OCI-LY7 (cell line): Measurements from ENCODE around the gene POC1A. TPM values are rescaled to one million over a fixed set of nuclear protein-coding genes. Genes with fewer than 3 reads are reported as not detected.

ENCODE experiments used
- BruUV-seq: library from RNA; stranded (reverse); fragments of 400-500 nt; replicated peaks from 2 replicates; lab custom pipeline; 2021; lab: Mats Ljungman, UMichigan
- CTCF ChIA-PET: fragments of 300-600 bp; sonication (Branson Sonifier 250); formaldehyde crosslinking; loops from one replicate; lab custom pipeline; 2022; ENCODE audit warnings: antibody characterized with exemption; ENCODE audit not compliant: unreplicated experiment; lab: Charles Lee
- POLR2A ChIA-PET: fragments of 300-600 bp; sonication (Branson Sonifier 250); formaldehyde crosslinking; loops from one replicate; lab custom pipeline; 2022; ENCODE audit warnings: antibody characterized with exemption; lab: Charles Lee
- DNase-seq: peaks from one replicate; pipeline ENCODE4 v3.0.0-alpha.2; 2015; ENCODE audit warnings: low spot score
- H2AFZ ChIP-seq: fragments of 200-600 bp; sonication (generic), shearing (Covaris generic); 2 replicates; pipeline ENCODE4 v1.6.1; 2014; ENCODE audit warnings: mild to moderate bottlenecking, antibody characterized with exemption, low read length, moderate library complexity
- H3K27ac ChIP-seq: fragments of 200-600 bp; sonication (generic); 2 replicates; pipeline ENCODE4 v1.5.1; 2014; ENCODE audit warnings: mixed run types, low read depth, mild to moderate bottlenecking, moderate library complexity, low read length, inconsistent platforms; ENCODE audit not compliant: poor library complexity, severe bottlenecking
- H3K36me3 ChIP-seq: fragments of 200-600 bp; sonication (generic); 2 replicates; pipeline ENCODE4 v1.6.1; 2014; ENCODE audit warnings: mild to moderate bottlenecking, antibody characterized with exemption, low read length, moderate library complexity, mixed read lengths; ENCODE audit not compliant: insufficient read depth
- H3K4me1 ChIP-seq: fragments of 200-600 bp; sonication (generic); 2 replicates; pipeline ENCODE4 v1.5.1; 2014; ENCODE audit warnings: mild to moderate bottlenecking, low read length; ENCODE audit not compliant: insufficient read depth, poor library complexity, severe bottlenecking
- H3K4me2 ChIP-seq: fragments of 200-600 bp; sonication (generic); 2 replicates; pipeline ENCODE4 v1.6.1; 2014; ENCODE audit warnings: mild to moderate bottlenecking, low read length
- H3K4me3 ChIP-seq: fragments of 200-600 bp; sonication (generic); 2 replicates; pipeline ENCODE4 v1.5.1; 2014; ENCODE audit warnings: mild to moderate bottlenecking, low read depth, low read length; ENCODE audit not compliant: poor library complexity, severe bottlenecking
- H3K79me2 ChIP-seq: fragments of 200-600 bp; sonication (generic); 2 replicates; pipeline ENCODE4 v1.6.1; 2016; ENCODE audit warnings: low read depth, mild to moderate bottlenecking, low read length, moderate library complexity, mixed read lengths; ENCODE audit not compliant: insufficient read depth
- H3K9me2 ChIP-seq: fragments of 200-600 bp; sonication (generic); 2 replicates; pipeline ENCODE4 v1.6.1; 2016; ENCODE audit warnings: mild to moderate bottlenecking, low read length, mixed read lengths; ENCODE audit not compliant: insufficient read depth
- H3K9me3 ChIP-seq: fragments of 200-600 bp; sonication (generic); 2 replicates; pipeline ENCODE4 v1.6.1; 2014; ENCODE audit warnings: mild to moderate bottlenecking, mixed run types, low read length, mixed read lengths
- H4K20me1 ChIP-seq: fragments of 200-600 bp; sonication (generic); 2 replicates; pipeline ENCODE4 v1.6.1; 2014; ENCODE audit warnings: mild to moderate bottlenecking, antibody characterized with exemption, low read length, moderate library complexity, mixed read lengths; ENCODE audit not compliant: insufficient read depth
- CTCF ChIP-seq: fragments of 200-600 bp; sonication (generic); conservative IDR thresholded peaks from 2 replicates; pipeline ENCODE4 v1.5.1; 2014; ENCODE audit warnings: mild to moderate bottlenecking, antibody characterized with exemption, low read length, moderate library complexity, mixed read lengths
- EZH2phosphoT487 ChIP-seq: fragments of 200-600 bp; sonication (generic); IDR thresholded peaks from 2 replicates; pipeline ENCODE4 v1.6.1; 2018; ENCODE audit warnings: low read depth, borderline replicate concordance, mild to moderate bottlenecking, mixed run types, antibody characterized with exemption, low read length, moderate library complexity, mixed read lengths
- intact Hi-C: fragments of 100-400 bp; cut with micrococcal nuclease; formaldehyde crosslinking; loops from one replicate; pipeline ENCODE4 v1.10.0; 2022; ENCODE audit not compliant: unreplicated experiment
- total RNA-seq, 2 experiments: library from RNA; depleted of rRNA in 1 of 2; stranded (reverse); fragments of >200 nt in 1 of 2; shearing (Covaris generic) in 1 of 2; gene quantifications; 2 replicates each; pipeline ENCODE4 v1.2.3, GENCODE V29; 2014 to 2022

The POC1A gene
- total RNA-seq, 2 experiments from 2014 or later, result 40.0 to 41.0 TPM

- POLR2A ChIA-PET, result no interaction called here
- no peak overlapping the region for H3K4me2 ChIP-seq
These were observed 31.0 kb downstream of the POC1A start for GRCh38 chr3:52123106-52123725.

GRCh38 chr3:52122491-52122890, 31.7 kb downstream of the POC1A start:
- Histone ChIP-seq H2AFZ (no peak overlapping the region), H3K27ac (no peak overlapping the region), H3K4me2 (no peak overlapping the region), H3K9me3 (no peaks in the 10 kb centered on the region), H3K79me2 (no peaks in the 10 kb centered on the region), H3K4me3 (no peak overlapping the region), H3K9me2 (no peaks in the 10 kb centered on the region), H3K4me1 (peaks cover 22% of the 10 kb centered on the region), H4K20me1 (no peaks in the 10 kb centered on the region), H3K36me3 (peaks cover 84% of the 10 kb centered on the region)
- intact Hi-C loops, result loop anchor here (1.0 to 5.0 kb wide), 2 partner anchors 69 to 180 kb away; partner anchors contain the start of genes PARP3 and RRP9
- no peak for DNase-seq
- ChIA-PET POLR2A (no interaction called here), CTCF (no interaction called here)
- BruUV-seq, result no TSS peak
- no peak for TF ChIP-seq CTCF
- no peak for TF ChIP-seq EZH2phosphoT487

More at GRCh38 chr3:52123106-52123725, 31.0 kb downstream of the POC1A start:
- Histone ChIP-seq H4K20me1 (no peaks in the 10 kb centered on the region), H3K9me3 (no peaks in the 10 kb centered on the region), H3K27ac (no peak overlapping the region), H3K9me2 (no peaks in the 10 kb centered on the region), H3K79me2 (no peaks in the 10 kb centered on the region), H3K36me3 (peaks cover 88% of the 10 kb centered on the region), H3K4me3 (no peak overlapping the region), H3K4me1 (peaks cover 22% of the 10 kb centered on the region), H2AFZ (no peak overlapping the region)
- CTCF ChIA-PET, result interaction anchor here (1.1 kb wide), 1 partner anchor 91 kb away, joined by 3 read pairs; no protein-coding TSS in a partner anchor
- no TSS peak for BruUV-seq
- peak; percentile 63 for DNase-seq
- intact Hi-C loops, result loop anchor here (1.0 to 5.0 kb wide), 2 partner anchors 122 to 181 kb away; partner anchors contain the start of genes PARP3 and RRP9
- TF ChIP-seq EZH2phosphoT487 (no peak), CTCF (peak; percentile 93)

GRCh38 chr3:52121813-52122212, 32.4 kb downstream of the POC1A start:
- DNase-seq, result peak; percentile 16
- intact Hi-C loops, result loop anchor here (1.0 to 5.0 kb wide), 2 partner anchors 69 to 180 kb away; partner anchors contain the start of genes PARP3 and RRP9
- no peaks in the 10 kb centered on the region for H3K9me2 ChIP-seq
- no peaks in the 10 kb centered on the region for H4K20me1 ChIP-seq
- BruUV-seq, result no TSS peak
- peaks cover 80% of the 10 kb centered on the region for H3K36me3 ChIP-seq
- POLR2A ChIA-PET, result no interaction called here
- peak overlapping the region; percentile 32 for H3K4me2 ChIP-seq
- CTCF ChIA-PET, result no interaction called here
- H3K27ac ChIP-seq, result no peak overlapping the region
- H3K9me3 ChIP-seq, result no peaks in the 10 kb centered on the region
- no peak overlapping the region for H3K4me3 ChIP-seq
- H3K4me1 ChIP-seq, result peaks cover 22% of the 10 kb centered on the region
- TF ChIP-seq EZH2phosphoT487 (no peak), CTCF (no peak)
- H2AFZ ChIP-seq, result no peak overlapping the region
- H3K79me2 ChIP-seq, result no peaks in the 10 kb centered on the region
